ENCODE measurements around the gene DGKB.

GRCh38 chr7:14521183-14521582 lies 381.4 kb downstream of the DGKB start:
- TF ChIP-seq EZH2 (IDR thresholded peaks at IDR 0.05; ENCODE audit: low read depth) (no peak), CTCF (conservative IDR thresholded peaks at IDR 0.05) (no peak)

Data from PC-9 (cell line).